Brain microvascular endothelial cell (primary cell): ENCODE data around the gene TMEM91.

Experiments used
- DNase-seq: peaks from one replicate; pipeline ENCODE4 v3.0.0-alpha.2; 2020
- H3K27ac ChIP-seq: fragments of 250-450 bp; sonication (Bioruptor Pico); 2 replicates; pipeline ENCODE4 v1.5.1; 2020; ENCODE audit warnings: mild to moderate bottlenecking, moderate library complexity
- H3K27me3 ChIP-seq: fragments of 250-450 bp; sonication (Bioruptor Pico); replicated peaks from 2 replicates; pipeline ENCODE4 v1.5.1; 2020; ENCODE audit warnings: mild to moderate bottlenecking
- H3K36me3 ChIP-seq: fragments of 250-450 bp; sonication (Bioruptor Pico); replicated peaks from 2 replicates; pipeline ENCODE4 v1.5.1; 2020; ENCODE audit warnings: mild to moderate bottlenecking
- H3K4me3 ChIP-seq: 2 replicates; pipeline ENCODE4 v1.5.1; 2011; ENCODE audit warnings: low read depth, mild to moderate bottlenecking, control low read depth, low read length, moderate library complexity
- CTCF ChIP-seq: IDR thresholded peaks from 2 replicates; pipeline ENCODE4 v1.5.1; 2011; ENCODE audit warnings: low read depth, mild to moderate bottlenecking, moderate library complexity, low read length, control low read depth, inconsistent platforms; ENCODE audit errors: missing control alignments
- in situ Hi-C: cut with HindIII; loops from 2 replicates; pipeline ENCODE4 v1.10.0; 2017; ENCODE audit warnings: low sequenced_read_pairs, low pct_ligation_motif_present

TMEM91 gene

DNA sequence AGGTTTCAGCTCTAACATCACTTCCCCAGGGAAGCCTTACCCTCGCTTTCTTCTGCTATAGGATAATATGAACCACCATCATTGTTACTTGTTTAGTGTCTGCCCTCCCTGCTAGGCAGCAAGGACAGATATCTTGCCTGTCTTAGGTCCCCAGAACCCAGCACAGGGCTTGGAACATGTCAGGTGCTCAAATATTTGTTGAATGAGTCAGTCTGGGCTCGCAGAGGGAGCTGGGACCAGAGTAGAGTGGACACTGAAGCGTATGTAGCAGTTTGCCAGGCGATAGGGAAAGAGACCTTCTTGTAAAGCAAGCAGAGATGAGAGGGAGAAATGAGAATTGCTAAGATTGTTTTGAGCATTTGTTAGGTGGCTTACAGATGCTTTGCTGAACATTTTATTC, 33.0 kb downstream of the TMEM91 start:
- Histone ChIP-seq H3K27me3 (no peaks in the 10 kb centered on the region), H3K27ac (no peak overlapping the region), H3K4me3 (no peak overlapping the region), H3K36me3 (no peaks in the 10 kb centered on the region)
- TF ChIP-seq CTCF, result no peak
- in situ Hi-C loops, result no loop called here
- no peak for DNase-seq

DNA sequence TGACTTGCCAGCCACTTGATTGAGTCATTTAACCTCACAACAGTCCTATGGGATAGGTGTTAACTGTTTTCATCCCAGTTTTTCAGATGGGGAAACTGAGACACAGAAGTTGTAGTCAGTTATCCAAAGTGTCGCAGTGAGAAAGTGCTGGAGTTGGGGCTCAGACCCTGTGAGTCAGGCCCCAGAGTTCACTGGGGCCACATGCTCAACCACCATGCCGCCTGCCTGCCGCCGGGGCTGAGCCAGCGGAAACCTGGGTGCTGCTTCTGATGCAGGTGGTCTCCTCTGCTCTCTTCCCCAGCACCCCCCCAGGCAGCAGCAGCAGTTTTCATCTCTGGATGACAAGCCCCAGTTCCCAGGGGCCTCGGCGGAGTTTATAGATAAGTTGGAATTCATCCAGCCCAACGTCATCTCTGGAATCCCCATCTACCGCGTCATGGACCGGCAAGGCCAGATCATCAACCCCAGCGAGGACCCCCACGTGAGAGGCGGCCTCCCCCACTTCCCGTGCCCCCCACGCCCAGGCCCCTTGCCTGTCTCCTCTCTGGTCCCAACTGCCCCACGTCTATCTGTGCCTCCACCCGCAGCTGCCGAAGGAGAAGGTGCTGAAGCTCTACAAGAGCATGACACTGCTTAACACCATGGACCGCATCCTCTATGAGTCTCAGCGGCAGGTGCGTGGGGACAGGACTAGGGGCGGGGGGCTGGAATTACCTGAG, 34.2 kb downstream of the TMEM91 start:
- TF ChIP-seq CTCF, result no peak
- Histone ChIP-seq H3K27ac (no peak overlapping the region), H3K36me3 (peaks cover 2% of the 10 kb centered on the region), H3K4me3 (no peak overlapping the region), H3K27me3 (no peaks in the 10 kb centered on the region)
- in situ Hi-C loops, result no loop called here
- no peak for DNase-seq

DNA sequence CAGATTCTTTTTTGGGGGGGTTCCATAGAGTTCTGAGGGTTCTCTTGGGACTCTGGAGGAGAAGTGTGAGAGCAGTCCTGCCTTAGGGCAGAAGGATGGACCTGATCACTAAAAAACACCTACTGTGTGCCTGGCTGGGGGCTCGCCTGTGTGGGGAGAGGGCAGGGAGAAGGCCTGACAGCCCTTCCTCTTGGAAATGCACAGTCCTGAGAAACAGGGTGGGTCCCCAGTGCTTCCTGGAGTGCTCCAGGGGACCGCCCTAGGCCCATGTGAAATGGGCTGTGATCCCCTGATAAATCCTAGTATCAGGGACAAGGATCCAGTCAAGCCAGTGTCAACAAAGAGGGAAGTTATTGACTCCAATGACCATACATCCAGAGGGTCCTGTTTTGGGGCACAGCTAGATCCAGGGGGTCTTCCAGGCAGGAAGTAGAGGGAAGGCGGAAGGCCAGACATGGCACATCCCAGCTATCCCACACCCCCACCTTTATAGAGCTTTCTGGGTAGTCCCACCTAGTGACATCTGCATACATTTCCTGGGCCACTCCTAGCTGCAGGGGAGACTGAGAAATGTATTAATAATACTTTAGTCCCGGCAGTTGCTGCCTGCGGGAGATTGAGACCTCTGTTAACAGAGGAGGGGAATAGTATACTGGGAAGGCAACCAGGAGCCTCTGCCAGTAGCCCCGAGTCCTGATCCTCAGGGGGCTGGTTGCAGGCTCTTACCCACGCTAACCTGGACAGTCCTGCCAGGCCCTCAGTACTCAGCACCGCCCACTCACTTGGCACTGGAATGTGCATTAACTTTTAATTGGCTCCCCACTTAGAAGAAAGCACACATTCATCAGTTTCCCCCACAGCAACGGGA, 35.0 kb downstream of the TMEM91 start:
- TF ChIP-seq CTCF, result no peak
- peaks cover 2% of the 10 kb centered on the region for H3K36me3 ChIP-seq
- H3K27me3 ChIP-seq, result no peaks in the 10 kb centered on the region
- H3K27ac ChIP-seq, result no peak overlapping the region
- no peak overlapping the region for H3K4me3 ChIP-seq
- no peak for DNase-seq
- in situ Hi-C loops, result no loop called here

GRCh38 chr19:41411968-41412265, 35.6 kb downstream of the TMEM91 start:
- in situ Hi-C loops, result no loop called here
- Histone ChIP-seq H3K4me3 (no peak overlapping the region), H3K27me3 (no peaks in the 10 kb centered on the region), H3K27ac (no peak overlapping the region), H3K36me3 (peaks cover 2% of the 10 kb centered on the region)
- TF ChIP-seq CTCF, result no peak
- no peak for DNase-seq

DNA sequence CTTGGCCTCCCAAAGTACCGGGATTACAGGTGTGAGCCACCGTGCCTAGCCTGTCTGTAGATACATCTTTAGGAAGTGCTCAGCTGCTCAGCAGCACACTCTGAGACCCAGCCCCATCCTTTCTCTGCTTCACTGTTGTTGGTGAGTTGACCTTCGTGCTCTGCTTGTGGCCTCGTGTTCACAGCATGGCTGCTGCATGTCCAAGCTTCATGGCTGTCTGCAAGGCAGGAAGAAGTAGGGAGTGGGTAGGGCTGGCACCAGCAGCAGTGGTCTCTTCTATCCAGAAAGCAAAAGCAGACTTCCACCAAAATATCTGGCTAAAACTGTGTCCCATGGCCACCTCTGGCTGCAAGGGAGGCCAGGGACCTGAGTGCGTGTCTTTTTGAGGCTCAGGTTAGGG, 36.6 kb downstream of the TMEM91 start:
- no peak overlapping the region for H3K4me3 ChIP-seq
- in situ Hi-C loops, result no loop called here

More for the DNA sequence above, 36.6 kb downstream of the TMEM91 start:
- no peak for TF ChIP-seq CTCF
- no peak overlapping the region for H3K27ac ChIP-seq
- H3K27me3 ChIP-seq, result no peaks in the 10 kb centered on the region
- peaks cover 2% of the 10 kb centered on the region for H3K36me3 ChIP-seq
- no peak for DNase-seq
